Measurements from ENCODE around the gene SLC47A2.
A peak's percentile ranks its signal among the peaks of the same experiment; 100 is the strongest.

GRCh38 chr17:19753661-19754463 lies 37.5 kb upstream of the SLC47A2 start:
- TF ChIP-seq CTCF (IDR thresholded peaks at IDR 0.05) (peak; percentile 54 to 84 (median 55)), POLR2A (IDR thresholded peaks at IDR 0.05) (no peak), POLR2AphosphoS5 (IDR thresholded peaks at IDR 0.05) (peak in 2 of 3 donors; percentile 52 to 58)
